TTC549 (cell line): ENCODE results near the gene ICAM3.

ENCODE experiments used
- FAIRE-seq: peaks from 2 replicates; lab custom pipeline; 2012; peaks lifted over from hg19 to GRCh38; lab: Jason Lieb, UNC

ICAM3 gene

GRCh38 chr19:10318807-10319682, 20.4 kb downstream of the ICAM3 start:
- FAIRE-seq, result no peak

- no peak for FAIRE-seq
Measured at GRCh38 chr19:10317857-10318462, 21.5 kb downstream of the ICAM3 start.

GRCh38 chr19:10317045-10317856, 22.2 kb downstream of the ICAM3 start:
- no peak for FAIRE-seq

GRCh38 chr19:10316229-10317044, 23.0 kb downstream of the ICAM3 start:
- no peak for FAIRE-seq

GRCh38 chr19:10315335-10316214, 23.8 kb downstream of the ICAM3 start, which contains the start of gene FDX2:
TSS of gene FDX2 (minus strand) at chr19:10316015. CDS start at chr19:10315996, 19 bp downstream.
- FAIRE-seq, result no peak

GRCh38 chr19:10309423-10309822, 30.0 kb downstream of the ICAM3 start, which contains the start of gene ZGLP1:
TSS of gene ZGLP1 (minus strand) at chr19:10309815.
- no peak for FAIRE-seq

GRCh38 chr19:10306327-10306726, 33.1 kb downstream of the ICAM3 start:
- FAIRE-seq, result no peak

- no peak for FAIRE-seq
Measured at GRCh38 chr19:10305139-10305806, 34.2 kb downstream of the ICAM3 start.

- FAIRE-seq, result no peak
Measured at GRCh38 chr19:10299545-10300458, 39.6 kb downstream of the ICAM3 start.

- FAIRE-seq, result no peak
Measured at GRCh38 chr19:10295847-10296591, 43.4 kb downstream of the ICAM3 start.

GRCh38 chr19:10295305-10295846, 44.0 kb downstream of the ICAM3 start:
- FAIRE-seq, result no peak

- no peak for FAIRE-seq
Measured at GRCh38 chr19:10294368-10294697, 45.1 kb downstream of the ICAM3 start.

- FAIRE-seq, result no peak
Measured at GRCh38 chr19:10293637-10294367, 45.6 kb downstream of the ICAM3 start.

- no peak for FAIRE-seq
Measured at GRCh38 chr19:10292789-10293636, 46.4 kb downstream of the ICAM3 start.

- FAIRE-seq, result no peak
Measured at GRCh38 chr19:10292206-10292788, 47.1 kb downstream of the ICAM3 start.

GRCh38 chr19:10291554-10292205, 47.7 kb downstream of the ICAM3 start:
- no peak for FAIRE-seq
